ENCODE measurements around the gene SMPD4. TPM values are rescaled to one million over a fixed set of nuclear protein-coding genes. Genes with fewer than 3 reads are reported as not detected.
"Not testable (repeated sequence)": the region's sequence is repeated elsewhere in the genome, so short reads cannot be mapped to it uniquely, and the experiment has no call there.

The SMPD4 gene
- total and polyA plus RNA-seq, 2 donors (not counting 3 experiments of a cell fraction or from before 2014, with no cell fraction given), result 85.3 to 88.1 TPM

DNA sequence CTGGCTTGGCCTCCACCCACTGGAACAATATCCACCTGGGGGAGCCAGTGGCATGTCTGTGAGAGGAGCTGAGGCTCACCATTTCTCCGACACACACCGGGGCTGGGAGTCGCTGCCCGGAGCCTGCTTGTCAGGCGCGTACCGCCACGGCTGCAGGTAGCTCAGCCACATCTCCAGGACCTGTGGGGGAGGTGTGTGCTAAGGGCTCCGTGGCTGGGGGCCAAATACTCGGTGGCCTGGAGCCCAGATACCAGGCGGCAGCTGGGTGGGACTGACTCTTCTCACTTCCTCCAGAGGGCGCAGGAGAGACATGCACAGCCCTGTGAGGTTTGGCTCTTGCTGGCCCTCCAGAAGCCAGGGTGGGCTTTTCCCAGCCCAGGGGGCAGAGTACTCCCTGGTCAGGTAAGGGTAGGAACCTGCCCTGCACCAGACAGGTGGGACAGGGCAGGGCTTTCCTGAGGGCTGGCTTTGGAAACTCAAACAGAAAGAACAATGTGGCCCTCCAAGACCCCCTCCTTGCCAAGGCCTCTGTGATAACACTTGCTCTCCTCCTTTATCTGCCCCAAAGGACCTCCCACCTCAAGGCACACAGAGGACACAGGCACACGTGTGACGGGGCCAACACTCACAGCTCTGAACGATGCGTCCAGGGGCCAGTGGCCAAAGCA is 25.3 kb downstream of the SMPD4 start:
- H3K36me3 ChIP-seq (ENCODE audit: control insufficient read depth in 2 of 2, extremely low read depth in 1 of 2, insufficient read depth in 2 of 2, low read length in 2 of 2), result peaks cover 0 to 22% of the 10 kb centered on the region in 2 experiments
- H3K4me3 ChIP-seq (replicated peaks in 1 of 3; ENCODE audit: insufficient read depth in 1 of 3, low read depth in 1 of 3, low read length in 3 of 3); H3K9ac ChIP-seq (replicated peaks; ENCODE audit: extremely low read depth, insufficient read depth, low read length); H2AFZ ChIP-seq (ENCODE audit: low read depth, low read length); H3K4me2 ChIP-seq (ENCODE audit: insufficient read depth, low read length); H3K27ac ChIP-seq (ENCODE audit: insufficient read depth, low read depth, low read length); POLR2A ChIA-PET; BruUV-seq (replicated peaks); H3K4me1 ChIP-seq (ENCODE audit: control insufficient read depth, extremely low read depth, insufficient read depth, low read length); H3K27me3 ChIP-seq (ENCODE audit: control insufficient read depth in 2 of 2, insufficient read depth in 2 of 2, low read length in 2 of 2); H4K20me1 ChIP-seq (replicated peaks; ENCODE audit: control insufficient read depth, extremely low read depth, insufficient read depth, low read length); H3K79me2 ChIP-seq (ENCODE audit: control insufficient read depth, insufficient read depth, low read length); dilution Hi-C loops (cut with MboI; ENCODE audit: extremely low pct_ligation_motif_present, low sequenced_read_pairs); H3K9me3 ChIP-seq (replicated peaks; ENCODE audit: control insufficient read depth, insufficient read depth, low read length); H3K9me1 ChIP-seq (replicated peaks; ENCODE audit: control insufficient read depth, extremely low read depth, insufficient read depth, low read length): not testable (repeated sequence)
- intact Hi-C loops (cut with micrococcal nuclease), result loop anchor here (1.0 kb wide), 1 partner anchor 176 kb away; no protein-coding TSS in a partner anchor
- CTCF ChIA-PET, result interaction anchor here (1.1 to 1.4 kb wide), 3 partner anchors 176 to 181 kb away, joined by 3 to 17 read pairs (median 4); no protein-coding TSS in a partner anchor
- DNase-seq (ENCODE audit: low read depth, low spot score) (peak; percentile 30), FAIRE-seq (peak; percentile 80)
- TF ChIP-seq, protein P1, sequence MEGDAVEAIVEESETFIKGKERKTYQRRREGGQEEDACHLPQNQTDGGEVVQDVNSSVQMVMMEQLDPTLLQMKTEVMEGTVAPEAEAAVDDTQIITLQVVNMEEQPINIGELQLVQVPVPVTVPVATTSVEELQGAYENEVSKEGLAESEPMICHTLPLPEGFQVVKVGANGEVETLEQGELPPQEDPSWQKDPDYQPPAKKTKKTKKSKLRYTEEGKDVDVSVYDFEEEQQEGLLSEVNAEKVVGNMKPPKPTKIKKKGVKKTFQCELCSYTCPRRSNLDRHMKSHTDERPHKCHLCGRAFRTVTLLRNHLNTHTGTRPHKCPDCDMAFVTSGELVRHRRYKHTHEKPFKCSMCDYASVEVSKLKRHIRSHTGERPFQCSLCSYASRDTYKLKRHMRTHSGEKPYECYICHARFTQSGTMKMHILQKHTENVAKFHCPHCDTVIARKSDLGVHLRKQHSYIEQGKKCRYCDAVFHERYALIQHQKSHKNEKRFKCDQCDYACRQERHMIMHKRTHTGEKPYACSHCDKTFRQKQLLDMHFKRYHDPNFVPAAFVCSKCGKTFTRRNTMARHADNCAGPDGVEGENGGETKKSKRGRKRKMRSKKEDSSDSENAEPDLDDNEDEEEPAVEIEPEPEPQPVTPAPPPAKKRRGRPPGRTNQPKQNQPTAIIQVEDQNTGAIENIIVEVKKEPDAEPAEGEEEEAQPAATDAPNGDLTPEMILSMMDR (IDR thresholded peaks at IDR 0.05; ENCODE audit: extremely low read depth in 1 of 2, insufficient read depth in 1 of 2, low read depth in 1 of 2, low read length in 2 of 2), result peak; percentile 39 to 62

DNA sequence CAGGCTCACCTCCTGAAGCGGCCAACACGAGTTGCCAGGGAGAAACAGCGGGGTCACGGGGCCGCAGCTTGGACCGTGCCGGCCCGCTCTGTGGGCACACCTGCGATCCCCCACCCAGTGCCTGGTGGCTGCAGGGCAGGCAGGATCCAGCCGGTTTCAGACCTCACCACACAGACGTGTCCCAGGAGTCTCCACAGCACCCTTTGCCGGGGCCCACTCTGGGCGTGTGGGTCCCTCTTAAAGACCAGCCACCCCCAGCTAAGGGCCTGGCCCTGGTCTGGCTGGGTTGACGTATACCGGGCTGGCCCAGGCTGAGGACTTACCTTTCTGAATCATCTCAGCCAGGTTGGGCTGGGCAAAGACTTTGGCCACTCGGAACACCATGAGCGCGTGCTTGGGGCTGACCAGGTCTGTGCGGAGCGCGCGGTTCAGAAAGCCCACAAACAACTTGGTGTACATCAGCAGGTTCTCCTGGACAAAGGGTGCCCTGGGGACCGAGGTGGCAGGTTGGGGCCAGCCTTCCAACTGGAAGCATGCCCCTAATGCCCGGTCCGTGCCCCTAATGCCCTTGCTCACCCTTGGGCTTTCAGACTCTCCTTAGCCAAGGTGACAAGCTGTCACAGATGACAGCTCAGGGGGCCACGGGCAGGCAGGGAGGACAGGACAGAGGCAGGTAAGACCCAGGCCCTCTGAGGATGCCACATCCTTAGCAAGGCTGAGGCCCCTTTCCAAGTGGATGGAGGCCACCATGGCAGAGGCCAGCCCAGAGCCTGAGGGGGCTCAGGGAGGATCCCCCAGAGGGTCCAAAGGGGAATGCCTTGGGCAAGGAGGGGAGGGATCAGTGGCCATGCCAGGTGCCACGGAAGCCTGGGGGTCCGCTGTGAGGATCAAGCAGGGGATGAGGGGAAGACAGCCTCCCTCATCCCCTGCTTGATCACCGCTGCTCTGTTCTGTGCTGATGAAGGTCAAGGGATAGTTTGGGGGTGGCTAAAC is 26.3 kb downstream of the SMPD4 start:
- Histone ChIP-seq H3K4me3 (replicated peaks in 1 of 3; ENCODE audit: insufficient read depth in 1 of 3, low read depth in 1 of 3, low read length in 3 of 3) (no peak overlapping the region), H3K9me3 (replicated peaks; ENCODE audit: control insufficient read depth, insufficient read depth, low read length) (no peaks in the 10 kb centered on the region), H3K9ac (replicated peaks; ENCODE audit: extremely low read depth, insufficient read depth, low read length) (no peak overlapping the region), H3K27me3 (ENCODE audit: control insufficient read depth in 2 of 2, insufficient read depth in 2 of 2, low read length in 2 of 2) (no peaks in the 10 kb centered on the region), H3K4me2 (ENCODE audit: insufficient read depth, low read length) (no peak overlapping the region), H3K27ac (ENCODE audit: insufficient read depth, low read depth, low read length) (no peak overlapping the region), H2AFZ (ENCODE audit: low read depth, low read length) (no peak overlapping the region), H4K20me1 (replicated peaks; ENCODE audit: control insufficient read depth, extremely low read depth, insufficient read depth, low read length) (no peaks in the 10 kb centered on the region), H3K9me1 (replicated peaks; ENCODE audit: control insufficient read depth, extremely low read depth, insufficient read depth, low read length) (no peaks in the 10 kb centered on the region), H3K4me1 (ENCODE audit: control insufficient read depth, extremely low read depth, insufficient read depth, low read length) (no peaks in the 10 kb centered on the region), H3K79me2 (ENCODE audit: control insufficient read depth, insufficient read depth, low read length) (no peaks in the 10 kb centered on the region), H3K36me3 (ENCODE audit: control insufficient read depth in 2 of 2, extremely low read depth in 1 of 2, insufficient read depth in 2 of 2, low read length in 2 of 2) (peaks cover 0 to 20% of the 10 kb centered on the region in 2 experiments)
- ChIA-PET POLR2A (no interaction called here), CTCF (interaction anchor here (1.1 to 1.4 kb wide), 3 partner anchors 177 to 182 kb away, joined by 3 to 17 read pairs (median 4); no protein-coding TSS in a partner anchor)
- no peak for FAIRE-seq
- intact Hi-C loops (cut with micrococcal nuclease) (no loop called here), dilution Hi-C loops (cut with MboI; ENCODE audit: extremely low pct_ligation_motif_present, low sequenced_read_pairs) (no loop called here)
- BruUV-seq (replicated peaks), result no TSS peak
- no peak for TF ChIP-seq MYC (IDR thresholded peaks at IDR 0.05; ENCODE audit: low read depth, low read length)
- no peak for TF ChIP-seq POLR2AphosphoS5 (IDR thresholded peaks at IDR 0.05; ENCODE audit: insufficient read depth, low read depth, low read length)
- no peak for TF ChIP-seq POLR2A (IDR thresholded peaks at IDR 0.05; ENCODE audit: low read depth, low read length)
- TF ChIP-seq FOS (IDR thresholded peaks at IDR 0.05; ENCODE audit: borderline replicate concordance, insufficient read depth, low read length), result no peak
- TF ChIP-seq JUN (IDR thresholded peaks at IDR 0.05; ENCODE audit: borderline replicate concordance, insufficient read depth, insufficient read length, low read depth), result no peak
- TF ChIP-seq GATA2 (IDR thresholded peaks at IDR 0.05; ENCODE audit: insufficient read depth, insufficient read length, low read depth, low read length), result no peak
- TF ChIP-seq, protein P2, sequence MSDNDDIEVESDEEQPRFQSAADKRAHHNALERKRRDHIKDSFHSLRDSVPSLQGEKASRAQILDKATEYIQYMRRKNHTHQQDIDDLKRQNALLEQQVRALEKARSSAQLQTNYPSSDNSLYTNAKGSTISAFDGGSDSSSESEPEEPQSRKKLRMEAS (IDR thresholded peaks at IDR 0.05; ENCODE audit: insufficient read depth, insufficient read length), result no peak
- TF ChIP-seq, protein P1 (IDR thresholded peaks at IDR 0.05; ENCODE audit: extremely low read depth in 1 of 2, insufficient read depth in 1 of 2, low read depth in 1 of 2, low read length in 2 of 2), result no peak
- no peak for TF ChIP-seq EZH2 (IDR thresholded peaks at IDR 0.05; ENCODE audit: borderline replicate concordance, low read depth, low read length, severe bottlenecking)
- no peak for DNase-seq (ENCODE audit: low read depth, low spot score)
